CD4-positive, alpha-beta T cell treated with Interleukin-4 for 4 hours (primary cell): ENCODE measurements around the gene CNNM4.

Experiments used
- DNase-seq: peaks from one replicate; pipeline ENCODE4 v3.0.0-alpha.2; 2020

The CNNM4 gene

DNA sequence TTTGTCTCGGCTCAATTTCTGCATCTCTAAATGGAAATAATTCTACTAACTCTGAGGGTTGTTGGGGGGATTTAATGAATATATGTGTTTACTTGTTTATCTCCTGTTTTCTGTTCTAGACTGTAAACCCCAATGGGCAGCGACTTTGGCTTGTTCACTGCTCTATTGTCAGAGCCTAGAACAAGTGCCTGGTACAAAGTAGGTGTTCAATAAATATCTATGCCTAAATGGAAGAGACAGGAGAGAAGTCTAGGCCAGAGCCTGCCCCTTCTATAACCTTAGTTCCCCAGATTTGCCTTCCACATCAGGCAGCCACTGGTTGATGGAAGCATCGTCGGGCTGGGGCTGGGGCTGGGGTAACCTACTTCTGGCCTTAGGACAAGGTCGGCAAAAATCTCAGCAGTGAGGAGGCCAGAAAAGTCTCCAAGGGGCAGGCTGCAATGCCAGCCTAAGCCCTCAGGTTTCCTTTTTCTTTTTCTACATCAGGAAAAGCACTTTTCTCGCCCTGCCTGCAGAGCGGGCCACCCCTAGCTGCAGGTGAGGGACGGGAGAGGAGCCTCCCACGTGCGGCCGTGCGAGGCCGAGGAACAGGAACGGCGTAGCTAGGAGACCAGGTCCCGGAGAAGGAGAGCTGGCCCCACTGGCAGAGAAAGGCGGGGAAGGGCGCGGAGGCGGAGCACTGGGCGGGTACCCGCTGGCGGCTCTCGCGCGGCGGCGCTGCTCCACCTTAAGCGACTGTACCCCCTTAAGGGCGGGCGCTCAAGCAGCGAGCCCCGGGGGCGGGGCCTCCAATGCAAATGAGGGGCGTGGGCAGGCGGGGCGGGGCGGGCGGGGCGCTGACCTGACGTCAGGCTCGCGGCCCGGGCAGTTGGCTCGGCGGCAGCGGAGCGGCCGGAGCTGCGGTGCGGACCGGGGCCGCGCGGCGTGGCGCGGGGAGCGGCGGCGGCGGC is at the start of gene CNNM4:
Gene CNNM4 (plus strand): TSS at position 867 of the 950 bp plus-strand sequence. CDS start 98 bp downstream, outside the sequence.
- peak; percentile 88 for DNase-seq

DNA sequence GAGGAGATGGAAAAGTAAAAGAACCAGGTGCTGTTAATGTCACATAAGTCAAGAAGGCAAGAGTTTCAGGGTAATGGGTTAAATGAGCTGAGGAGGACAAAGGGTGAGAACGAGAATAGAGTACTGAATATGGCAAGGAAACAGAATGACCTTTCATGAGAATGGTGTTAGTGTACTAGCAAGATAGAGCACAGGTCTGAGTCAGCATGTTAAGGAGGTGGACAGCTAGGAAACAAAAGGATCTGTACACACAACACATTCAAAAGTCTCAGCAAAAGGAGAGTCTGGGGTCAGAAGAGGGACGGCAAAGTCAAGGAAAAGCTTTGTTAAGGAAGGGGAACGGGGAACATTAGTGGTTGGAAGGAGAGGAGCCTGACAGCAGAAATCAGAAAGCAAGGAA is 49.7 kb upstream of the CNNM4 start:
- DNase-seq, result no peak

DNA sequence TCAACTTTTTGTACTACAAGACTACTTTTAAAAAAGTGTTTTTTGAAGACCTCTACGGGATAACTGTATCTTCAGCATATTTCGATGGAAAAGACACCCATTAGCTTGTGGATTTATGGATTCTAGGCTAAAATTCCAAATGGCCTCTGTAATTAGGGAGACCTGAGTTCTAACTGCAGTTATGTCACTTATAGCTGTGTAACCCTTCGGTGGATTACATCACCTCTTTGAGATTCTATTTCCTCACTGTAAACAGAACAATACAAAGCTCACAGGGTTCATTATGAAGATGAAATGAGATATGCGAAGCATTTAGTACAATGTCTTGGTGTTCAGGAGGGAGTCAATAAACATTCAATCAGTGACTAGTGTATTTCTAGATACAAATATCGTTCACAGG is 45.0 kb upstream of the CNNM4 start:
- no peak for DNase-seq

DNA sequence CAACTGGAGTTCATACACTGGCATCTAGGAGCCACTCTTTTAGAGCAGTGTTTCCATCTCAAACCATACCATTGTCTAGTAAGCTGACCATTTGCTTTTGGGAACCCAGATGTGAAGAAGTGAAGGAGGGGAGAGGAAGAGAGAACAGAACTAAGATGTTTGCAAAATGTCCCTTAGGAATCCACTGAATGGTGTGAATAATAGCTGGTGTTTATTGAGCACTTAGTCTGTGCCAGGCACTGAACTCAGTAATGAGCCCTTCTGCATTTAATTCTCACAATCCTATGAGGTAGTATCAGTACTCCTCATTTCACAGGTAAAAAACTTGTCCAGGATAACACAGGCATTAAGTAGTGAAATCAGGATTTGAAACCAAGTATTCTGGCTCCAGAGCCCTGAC is 44.3 kb upstream of the CNNM4 start:
- no peak for DNase-seq

DNA sequence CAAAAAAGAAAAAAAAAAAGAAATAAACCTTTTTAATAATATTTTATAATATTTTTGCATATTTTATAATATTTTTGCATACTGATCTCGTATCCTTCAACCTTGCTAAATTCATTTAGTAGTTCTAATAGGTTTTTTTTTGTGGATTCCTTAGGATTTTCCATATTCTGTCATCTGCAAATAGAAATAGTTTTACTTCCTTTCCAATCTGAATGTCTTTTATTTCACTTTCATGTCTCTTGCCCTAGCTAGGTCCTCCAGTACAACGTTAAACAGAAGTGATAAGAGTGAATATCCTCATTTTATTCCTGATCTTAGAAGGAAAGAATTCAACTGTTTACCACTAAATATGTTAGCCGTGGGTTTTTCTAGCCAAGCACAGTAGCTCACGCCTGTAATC is 34.6 kb upstream of the CNNM4 start:
- DNase-seq, result no peak

DNA sequence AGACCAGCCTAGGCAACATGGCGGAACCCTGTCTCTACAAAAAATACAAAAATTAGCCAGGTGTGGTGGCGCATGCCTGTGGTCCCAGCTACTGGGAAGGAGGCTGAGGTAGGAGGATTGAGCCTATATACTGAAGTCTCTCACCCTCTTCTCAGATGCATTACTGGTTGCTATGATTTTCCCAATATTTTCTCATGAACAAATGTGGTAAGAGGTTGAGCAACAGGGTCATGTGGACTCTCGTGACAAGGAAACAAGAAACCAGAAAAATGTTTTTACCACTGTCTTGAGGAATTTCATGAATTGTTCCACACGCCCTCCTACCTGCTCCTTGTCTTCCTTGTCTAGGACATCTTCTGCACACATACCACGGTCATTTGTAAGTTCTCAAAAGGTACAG is 33.3 kb upstream of the CNNM4 start:
- no peak for DNase-seq

DNA sequence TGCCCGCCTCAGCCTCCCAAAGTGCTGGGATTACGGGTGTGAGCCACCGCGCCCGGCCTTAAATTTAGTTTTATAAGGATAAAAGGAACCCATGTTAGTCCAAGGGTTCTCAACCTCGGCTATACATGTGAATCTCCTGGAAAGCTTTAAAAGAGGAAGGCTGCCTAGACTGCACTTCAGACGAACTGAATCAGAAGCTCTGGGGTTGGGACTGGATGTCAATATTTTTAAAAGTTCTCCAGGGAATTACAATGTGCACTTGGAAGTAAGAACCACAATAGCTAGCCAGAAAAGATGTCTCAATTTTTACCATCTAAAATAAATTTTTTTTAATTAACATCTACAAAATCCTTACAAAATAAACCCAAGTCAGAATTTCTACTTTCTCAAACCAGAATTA is 31.0 kb upstream of the CNNM4 start:
- no peak for DNase-seq

DNA sequence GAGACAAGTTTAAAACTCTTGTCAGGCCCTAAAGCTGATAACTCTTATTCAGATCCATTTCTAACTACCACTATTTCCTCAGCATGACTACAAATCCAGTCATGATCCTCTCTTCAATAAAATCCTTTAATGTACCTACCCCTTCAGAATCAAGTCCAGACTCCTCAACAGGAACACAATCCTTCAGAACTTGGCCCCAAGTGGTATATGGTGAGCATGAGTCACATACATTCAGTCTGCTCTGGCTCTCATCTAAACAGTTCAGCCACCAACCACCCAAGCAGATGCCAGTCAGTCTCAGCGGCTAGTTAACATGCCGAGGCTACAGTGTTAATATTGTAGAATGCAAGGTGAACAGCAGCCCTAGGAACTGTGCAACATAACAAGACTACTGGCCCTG is 30.5 kb upstream of the CNNM4 start:
- DNase-seq, result no peak

DNA sequence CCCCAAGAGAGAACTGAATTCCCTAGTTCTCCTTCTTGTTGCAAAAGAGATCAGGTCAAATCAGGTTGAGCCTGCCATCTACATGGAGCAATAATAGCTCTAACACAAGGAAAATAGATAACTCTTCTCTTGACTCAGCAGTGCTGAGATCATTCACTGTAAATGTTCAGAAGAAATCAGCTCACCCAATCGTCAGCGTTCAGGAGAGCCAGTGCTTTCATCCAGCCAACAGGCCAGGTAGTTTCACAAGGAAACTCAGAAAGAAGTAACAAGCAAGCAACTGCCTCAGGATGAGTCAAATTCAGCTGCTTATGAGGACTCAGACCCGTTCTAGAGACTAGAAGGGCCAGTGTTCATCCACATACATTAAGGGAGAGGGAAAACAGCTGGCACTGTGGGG is 26.8 kb upstream of the CNNM4 start:
- no peak for DNase-seq

DNA sequence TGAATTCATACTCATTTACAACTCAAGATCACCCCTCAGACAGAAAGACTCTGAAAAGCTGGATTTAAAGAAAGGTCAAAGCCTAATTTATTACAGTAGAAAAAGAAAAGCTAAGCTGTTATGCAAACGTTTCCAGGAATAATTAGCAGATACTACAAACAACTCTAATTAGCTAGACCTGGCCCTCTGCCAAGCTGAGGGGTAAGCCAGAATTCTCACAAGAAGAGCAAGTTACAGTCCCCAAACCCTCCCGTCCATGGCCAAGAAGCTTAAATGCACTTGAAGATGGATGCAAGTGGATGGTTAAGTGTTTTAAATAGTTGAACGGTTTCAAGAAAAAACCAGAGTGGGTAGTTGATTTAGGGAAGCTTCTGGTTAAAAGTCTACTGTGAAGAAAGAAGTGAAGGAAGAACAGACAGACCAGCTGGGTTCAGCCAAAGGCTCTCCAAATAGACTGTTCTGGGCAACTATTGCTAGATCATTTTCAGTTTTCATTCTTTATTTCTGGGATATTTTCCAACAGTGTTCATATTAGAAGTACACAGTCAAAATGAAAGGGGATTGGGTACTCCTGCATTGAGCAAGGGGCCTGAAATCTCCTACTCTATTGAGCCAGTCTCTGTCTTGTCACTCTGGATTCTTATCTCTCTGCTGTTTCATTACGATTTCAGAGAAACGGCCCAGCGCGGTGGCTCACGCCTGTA is 25.7 kb upstream of the CNNM4 start:
- DNase-seq, result no peak

DNA sequence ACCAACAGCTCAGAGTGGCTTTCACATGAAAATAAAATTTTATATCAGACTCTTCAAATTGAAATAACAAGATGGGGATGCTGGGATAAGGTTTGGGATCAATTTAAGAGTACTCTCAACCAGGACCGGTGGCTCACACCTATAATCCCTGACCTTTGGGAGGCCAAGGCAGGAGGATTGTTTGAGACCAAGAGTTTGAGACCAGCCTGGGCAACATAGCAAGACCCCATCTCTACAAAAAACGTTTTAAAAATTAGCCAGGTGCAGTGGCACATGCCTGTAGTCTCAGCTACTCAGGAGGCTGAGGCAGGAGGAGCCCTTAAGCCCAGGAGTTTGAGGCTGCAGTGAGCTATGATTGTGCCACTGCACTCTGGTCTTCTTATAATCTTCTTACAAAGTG is 23.5 kb upstream of the CNNM4 start:
- DNase-seq, result no peak

DNA sequence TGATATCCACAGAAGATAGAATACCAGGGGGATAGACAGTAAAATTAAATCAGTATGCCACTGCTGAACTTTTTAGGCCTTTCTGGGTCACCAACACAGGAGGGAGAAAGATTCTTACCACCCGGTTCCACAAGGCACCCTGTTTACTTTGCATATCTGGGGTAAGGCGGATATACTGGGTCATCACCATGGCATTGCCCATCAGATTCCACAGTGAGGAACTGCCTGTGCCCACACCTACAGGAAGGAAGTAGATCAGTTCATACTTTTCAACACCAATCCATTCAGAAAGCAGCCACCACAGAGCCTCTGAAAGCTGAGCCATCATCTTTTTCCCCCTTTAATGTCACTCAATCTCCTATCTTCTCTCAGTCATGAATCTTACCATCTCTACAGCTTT is 22.9 kb upstream of the CNNM4 start:
- peak; percentile 35 for DNase-seq

DNA sequence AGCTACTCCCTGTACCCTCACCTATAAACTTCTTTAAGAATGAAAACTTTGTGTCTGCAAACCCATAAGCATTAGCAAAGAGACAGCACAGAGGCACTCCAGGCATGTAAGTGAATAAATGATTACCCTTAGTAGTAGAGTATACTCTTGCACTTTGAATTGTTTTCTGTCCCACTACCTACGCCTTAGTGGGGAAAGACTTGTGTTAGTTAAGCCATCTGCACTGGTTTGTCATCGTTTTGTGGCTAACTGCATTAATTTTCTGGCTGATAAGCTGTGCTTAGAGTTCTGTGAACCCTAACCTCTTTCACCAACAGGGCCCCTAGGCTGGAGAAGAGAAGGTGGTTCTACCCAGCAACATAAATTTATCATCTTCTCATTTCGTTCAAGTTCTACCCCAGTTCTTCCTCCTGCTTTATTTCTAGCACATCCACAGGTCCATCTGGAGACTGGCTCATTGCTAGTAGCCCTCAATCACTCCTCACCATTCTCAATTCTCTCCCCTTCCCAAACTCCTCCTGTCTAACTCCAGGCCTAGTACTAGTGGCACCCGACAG is 21.5 kb upstream of the CNNM4 start:
- DNase-seq, result no peak

DNA sequence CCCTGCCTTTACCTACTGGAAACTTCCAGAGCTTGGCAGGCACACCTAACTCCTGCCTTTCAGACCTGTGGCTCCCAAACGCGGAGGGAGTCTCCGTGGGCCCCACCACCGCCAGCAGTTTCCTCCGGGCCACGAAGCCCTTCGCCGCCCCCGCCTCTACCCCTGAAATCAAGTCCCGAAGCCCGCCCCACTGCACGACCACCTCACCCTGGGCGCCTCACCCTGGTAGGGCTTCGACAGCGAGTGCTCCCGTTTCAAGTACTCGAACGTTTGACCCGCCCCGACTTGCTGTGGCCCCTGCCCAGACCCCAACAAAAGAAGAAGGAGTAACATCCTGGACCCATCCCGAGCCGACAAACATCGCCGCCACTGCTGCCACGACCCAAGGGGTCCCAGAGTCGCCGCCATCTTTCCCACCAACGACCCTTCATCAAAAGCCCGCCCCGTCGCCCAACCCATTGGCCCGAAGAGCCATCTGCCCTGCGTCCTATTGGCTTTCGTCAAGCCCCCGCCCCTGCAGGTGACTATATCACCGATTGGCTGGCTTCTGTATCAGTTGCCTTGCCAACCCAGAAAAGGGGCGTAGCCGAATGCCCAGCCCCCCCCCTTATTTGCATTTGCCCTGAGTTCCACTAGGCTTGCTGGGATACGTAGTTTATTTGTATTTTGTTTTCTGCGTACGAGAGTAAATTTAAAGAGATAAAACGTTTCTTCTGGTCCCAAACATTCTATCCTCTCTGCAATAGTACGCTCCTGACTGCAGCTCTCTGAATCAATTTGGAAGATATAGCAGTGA is 20.9 kb upstream of the CNNM4 start, which contains the start of gene LMAN2L:
Gene LMAN2L (minus strand): TSS at position 432 of the 796 bp plus-strand sequence. CDS start 24 bp downstream, at position 408.
- DNase-seq, result peak; percentile 98

DNA sequence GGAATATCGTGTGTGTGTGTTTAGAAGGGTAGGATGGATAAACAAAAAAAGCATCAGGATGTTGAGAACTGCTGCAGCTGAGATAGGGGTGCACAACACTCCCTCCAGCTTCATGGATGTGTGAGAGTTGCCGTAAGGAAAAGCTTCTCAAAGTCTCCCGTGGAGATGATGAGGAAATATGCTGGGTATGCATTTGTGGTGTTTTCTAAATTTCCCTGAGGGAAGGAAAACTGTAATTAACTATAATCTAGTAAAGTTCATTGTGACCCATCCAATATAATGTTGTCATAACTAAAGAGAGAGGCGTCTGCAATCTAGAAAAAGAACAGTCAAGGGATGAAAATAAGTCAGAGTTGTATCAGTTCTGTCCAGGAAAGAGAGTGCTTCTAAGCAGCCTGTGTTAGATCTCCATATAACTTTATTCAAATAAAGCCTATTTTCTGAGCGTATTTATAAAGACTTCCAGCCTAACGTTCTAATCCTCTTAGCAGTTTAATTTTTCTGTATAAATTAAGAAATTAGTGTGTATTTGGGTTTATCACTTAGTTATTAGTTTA is 13.6 kb upstream of the CNNM4 start:
- DNase-seq, result no peak

DNA sequence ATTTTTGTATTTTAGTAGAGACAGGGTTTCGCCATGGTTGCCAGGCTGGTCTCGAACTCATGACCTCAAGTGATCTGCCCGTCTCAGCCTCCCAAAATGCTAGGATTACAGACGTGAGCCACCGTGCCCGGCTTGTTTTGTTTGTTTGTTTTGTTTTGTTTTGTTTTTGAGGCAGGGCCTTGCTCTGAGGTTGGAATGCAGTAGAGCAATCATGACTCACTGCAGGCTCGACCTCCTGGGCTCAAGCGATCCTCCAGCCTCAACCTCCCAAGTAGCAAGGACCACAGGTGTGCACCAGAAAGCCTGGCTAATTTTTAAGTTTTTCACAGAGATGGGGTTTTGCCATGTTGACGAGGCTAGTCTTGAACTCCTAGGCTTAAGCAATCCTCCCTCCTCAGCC is 8.9 kb upstream of the CNNM4 start:
- DNase-seq, result no peak

DNA sequence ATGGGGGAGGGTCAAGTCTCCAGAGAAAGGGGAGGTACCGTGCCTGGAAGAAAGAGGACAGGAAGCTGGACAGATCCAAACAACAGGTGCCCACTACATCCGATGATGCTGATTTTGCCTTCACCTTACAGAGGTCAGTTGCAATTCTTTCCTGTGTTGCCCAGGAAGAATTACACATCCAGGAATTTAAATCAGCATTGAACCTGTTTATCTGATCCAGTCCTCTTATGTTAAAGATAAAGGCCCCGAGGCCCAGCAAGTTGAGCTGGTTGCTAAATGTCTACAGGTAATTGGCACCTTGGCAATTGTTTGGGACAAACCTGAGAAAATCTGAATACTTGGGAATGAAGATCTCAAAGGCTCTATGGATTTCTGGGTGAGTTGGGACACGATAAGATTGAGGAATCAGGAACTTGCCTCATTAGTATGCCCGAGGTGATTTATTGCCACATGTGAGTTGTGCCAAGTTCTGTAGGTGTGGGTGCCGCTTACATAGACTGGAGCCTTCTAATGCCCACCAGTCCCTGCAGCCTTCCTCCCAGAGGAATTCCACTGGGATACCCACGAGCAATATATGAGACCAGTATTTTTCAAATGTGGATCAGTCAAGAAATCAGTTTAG is 6.9 kb upstream of the CNNM4 start:
- no peak for DNase-seq

DNA sequence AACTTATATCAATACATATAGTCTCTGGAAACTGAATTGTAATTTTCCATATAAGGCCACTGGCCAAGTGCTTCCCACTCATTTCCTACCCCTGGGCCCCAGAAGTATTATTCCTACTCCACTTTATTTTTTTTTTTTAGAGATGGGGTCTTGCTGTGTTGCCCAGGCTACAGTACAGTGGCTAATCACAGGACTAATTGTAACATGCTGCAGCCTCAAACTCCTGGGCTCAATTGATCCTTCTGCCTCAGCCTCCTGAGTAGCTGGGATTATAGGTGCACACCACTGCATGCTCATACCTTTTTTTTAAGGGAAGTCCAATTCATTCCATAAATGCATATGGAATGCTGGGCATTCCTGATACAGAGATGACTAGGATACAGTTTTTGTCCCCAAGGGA is 6.4 kb upstream of the CNNM4 start:
- DNase-seq, result no peak

DNA sequence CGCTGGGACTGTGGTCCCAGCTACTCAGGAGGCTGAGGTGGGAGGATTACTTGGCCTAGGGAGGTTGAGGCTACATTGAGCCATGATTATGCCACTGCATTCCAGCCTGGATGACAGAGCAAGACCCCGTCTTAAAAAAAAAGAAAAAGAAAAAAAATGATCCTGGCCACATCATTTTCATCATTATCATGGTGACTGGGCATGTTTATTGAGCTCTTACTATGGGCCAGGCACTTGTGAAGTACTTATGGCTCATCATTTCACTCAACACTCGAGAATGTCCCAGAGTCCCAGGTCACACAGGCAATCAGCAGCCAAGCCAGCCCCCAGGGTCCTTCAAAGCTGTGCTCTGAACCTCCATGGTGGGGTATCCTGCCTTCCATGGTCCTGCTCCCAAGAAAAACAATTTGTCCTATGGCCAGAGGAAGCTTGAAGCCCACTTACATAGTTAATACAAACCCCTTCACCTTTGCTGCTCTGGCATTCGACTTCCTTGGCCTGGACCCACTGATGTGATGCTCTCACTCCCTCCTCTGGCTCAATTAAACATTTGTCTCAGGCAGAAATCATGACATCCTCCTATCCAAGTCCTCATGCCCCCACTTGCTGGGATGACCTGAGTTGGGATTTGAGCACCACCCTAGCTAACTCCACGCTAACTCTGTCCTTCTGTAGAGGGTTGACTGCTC is 3.8 kb upstream of the CNNM4 start:
- no peak for DNase-seq

DNA sequence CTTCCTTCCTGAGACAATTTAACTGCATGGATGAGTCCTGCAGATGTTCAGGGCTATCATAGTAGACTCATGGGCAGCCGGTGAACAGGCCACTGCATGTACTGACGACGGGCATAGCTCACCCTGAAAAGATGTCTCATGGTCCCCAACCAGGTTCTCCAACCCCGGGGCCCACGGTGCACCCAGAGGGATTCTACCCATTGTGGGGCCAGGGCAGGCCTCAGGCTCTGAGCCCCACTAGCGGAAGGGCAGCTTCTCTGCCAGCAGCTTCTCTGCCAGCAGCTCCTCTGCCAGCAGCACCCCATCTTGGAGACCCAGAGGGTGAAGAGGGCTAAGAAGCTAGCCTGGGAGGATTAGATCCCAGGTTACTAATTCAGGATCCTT is 3.2 kb upstream of the CNNM4 start:
- DNase-seq, result no peak

DNA sequence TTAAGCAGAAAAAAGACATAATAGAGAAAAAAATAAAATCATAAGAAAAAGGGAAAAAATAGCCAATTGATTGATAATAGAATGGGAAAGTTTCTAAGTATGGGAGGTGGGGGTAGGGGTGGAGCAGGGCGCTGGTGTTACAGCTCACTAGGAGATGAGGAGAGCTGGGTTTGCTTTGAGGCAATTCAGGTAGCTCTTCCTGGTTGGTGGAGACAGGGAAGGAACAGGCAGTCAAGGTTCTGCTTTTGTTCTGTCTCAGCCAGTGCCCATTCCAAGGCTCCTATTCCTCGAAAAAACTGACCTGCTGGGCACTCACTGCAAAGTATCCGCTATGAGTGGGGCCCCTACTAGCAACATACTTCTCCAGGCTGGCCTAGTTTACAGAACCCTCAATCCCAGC is 1.7 kb upstream of the CNNM4 start:
- DNase-seq, result no peak

DNA sequence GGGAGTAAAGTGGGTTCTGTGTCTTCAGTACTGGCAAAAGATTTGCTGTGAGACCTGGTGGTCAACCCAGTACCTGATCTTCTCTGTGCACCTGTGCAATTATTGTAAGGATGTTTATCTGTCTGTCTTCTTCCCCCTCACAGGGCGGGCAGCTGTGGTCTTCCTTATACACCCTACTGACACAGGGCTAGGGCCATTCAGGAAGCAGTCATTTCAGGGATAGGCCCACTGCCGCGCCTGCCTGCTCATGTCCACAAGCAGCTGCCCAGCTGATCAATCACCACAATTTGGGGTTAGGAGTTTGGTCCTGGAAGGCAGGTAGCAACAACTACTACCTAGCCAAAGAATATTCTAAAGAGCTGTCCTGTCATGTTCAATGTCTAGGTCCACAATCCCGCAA is 1.2 kb upstream of the CNNM4 start:
- no peak for DNase-seq
